Chondrocyte (in vitro differentiated cells): ENCODE results near the gene FXYD5. TPM values are rescaled to one million over a fixed set of nuclear protein-coding genes. Genes with fewer than 3 reads are reported as not detected.

ENCODE experiments used
- DNase-seq: peaks from one replicate; pipeline ENCODE4 v3.0.0; 2021; ENCODE audit warnings: mixed read lengths, low spot score
- H3K27ac Mint-ChIP-seq: one replicate; pipeline ENCODE4 v1.8.0; 2021; ENCODE audit warnings: mild to moderate bottlenecking, moderate library complexity, mixed read lengths; ENCODE audit not compliant: unreplicated experiment
- H3K27me3 Mint-ChIP-seq: 2 replicates; pipeline ENCODE4 v1.8.0; 2021; ENCODE audit warnings: low read depth, mixed read lengths
- H3K36me3 Mint-ChIP-seq: 2 replicates; pipeline ENCODE4 v1.8.0; 2021; ENCODE audit warnings: low read depth, mixed read lengths
- H3K4me1 Mint-ChIP-seq: 2 replicates; pipeline ENCODE4 v1.8.0; 2021; ENCODE audit warnings: low read depth, mild to moderate bottlenecking, mixed read lengths
- H3K4me3 Mint-ChIP-seq: one replicate; pipeline ENCODE4 v1.8.0; 2021; ENCODE audit warnings: mild to moderate bottlenecking, moderate library complexity, mixed read lengths; ENCODE audit not compliant: unreplicated experiment
- H3K9me3 Mint-ChIP-seq: 2 replicates; pipeline ENCODE4 v1.8.0; 2021; ENCODE audit warnings: low read depth, mixed read lengths
- CTCF ChIP-seq: fragments of 200-600 bp; sonication (generic); IDR thresholded peaks from 2 replicates; pipeline ENCODE4 v1.5.0; 2021; ENCODE audit warnings: antibody characterized with exemption, mild to moderate bottlenecking, moderate library complexity
- total RNA-seq: library from RNA; stranded (reverse); gene quantifications from 3 replicates; pipeline ENCODE4 v1.2.1, GENCODE V29; 2021

FXYD5 gene
- total RNA-seq, 1 donor from 2014 or later: 108 TPM

- no peak overlapping the region for H3K27ac Mint-ChIP-seq
- TF ChIP-seq CTCF: no peak
- H3K9me3 Mint-ChIP-seq: no peaks in the 10 kb centered on the region
Observed at GRCh38 chr19:35171730-35172129, 17.2 kb downstream of the FXYD5 start.

GRCh38 chr19:35174226-35174625, 19.7 kb downstream of the FXYD5 start:
- no peaks in the 10 kb centered on the region for H3K9me3 Mint-ChIP-seq
- no peak for TF ChIP-seq CTCF
- peaks cover 5% of the 10 kb centered on the region for H3K4me1 Mint-ChIP-seq
- peaks cover 3% of the 10 kb centered on the region for H3K27me3 Mint-ChIP-seq
- no peak overlapping the region for H3K4me3 Mint-ChIP-seq
- no peak for DNase-seq
- no peak overlapping the region for H3K27ac Mint-ChIP-seq
- H3K36me3 Mint-ChIP-seq: no peaks in the 10 kb centered on the region

More at GRCh38 chr19:35171730-35172129, 17.2 kb downstream of the FXYD5 start:
- H3K27me3 Mint-ChIP-seq: no peaks in the 10 kb centered on the region
- DNase-seq: no peak
- H3K36me3 Mint-ChIP-seq: peaks cover 3% of the 10 kb centered on the region
- no peak overlapping the region for H3K4me3 Mint-ChIP-seq
- H3K4me1 Mint-ChIP-seq: peaks cover 21% of the 10 kb centered on the region

- peaks cover 3% of the 10 kb centered on the region for H3K27me3 Mint-ChIP-seq
- no peak for DNase-seq
- H3K4me3 Mint-ChIP-seq: no peak overlapping the region
- H3K9me3 Mint-ChIP-seq: no peaks in the 10 kb centered on the region
- no peaks in the 10 kb centered on the region for H3K36me3 Mint-ChIP-seq
- peaks cover 5% of the 10 kb centered on the region for H3K4me1 Mint-ChIP-seq
- TF ChIP-seq CTCF: no peak
- H3K27ac Mint-ChIP-seq: no peak overlapping the region
Observed at GRCh38 chr19:35176181-35176570, 21.6 kb downstream of the FXYD5 start.

- no peaks in the 10 kb centered on the region for H3K36me3 Mint-ChIP-seq
- H3K4me3 Mint-ChIP-seq: no peak overlapping the region
- peaks cover 3% of the 10 kb centered on the region for H3K27me3 Mint-ChIP-seq
- peaks cover 5% of the 10 kb centered on the region for H3K4me1 Mint-ChIP-seq
- H3K9me3 Mint-ChIP-seq: no peaks in the 10 kb centered on the region
- H3K27ac Mint-ChIP-seq: no peak overlapping the region
- no peak for DNase-seq
- TF ChIP-seq CTCF: no peak
Observed at GRCh38 chr19:35177377-35178274, 23.1 kb downstream of the FXYD5 start.

- Mint-ChIP-seq H3K9me3 (no peaks in the 10 kb centered on the region), H3K4me1 (peaks cover 5% of the 10 kb centered on the region), H3K36me3 (peaks cover 1% of the 10 kb centered on the region), H3K4me3 (no peak overlapping the region), H3K27ac (no peak overlapping the region), H3K27me3 (peaks cover 3% of the 10 kb centered on the region)
- DNase-seq: no peak
- TF ChIP-seq CTCF: no peak
Observed at GRCh38 chr19:35178701-35179100, 24.2 kb downstream of the FXYD5 start.
